GM12801 (cell line): ENCODE data around the gene PPP1CC.

Experiments
- TF ChIP-seq, protein P1 (sequence below): IDR thresholded peaks from one replicate; pipeline ENCODE4 v1.5.1; 2011; ENCODE audit warnings: control low read depth; ENCODE audit not compliant: insufficient read length; ENCODE audit errors: extremely low read depth

The PPP1CC gene

DNA sequence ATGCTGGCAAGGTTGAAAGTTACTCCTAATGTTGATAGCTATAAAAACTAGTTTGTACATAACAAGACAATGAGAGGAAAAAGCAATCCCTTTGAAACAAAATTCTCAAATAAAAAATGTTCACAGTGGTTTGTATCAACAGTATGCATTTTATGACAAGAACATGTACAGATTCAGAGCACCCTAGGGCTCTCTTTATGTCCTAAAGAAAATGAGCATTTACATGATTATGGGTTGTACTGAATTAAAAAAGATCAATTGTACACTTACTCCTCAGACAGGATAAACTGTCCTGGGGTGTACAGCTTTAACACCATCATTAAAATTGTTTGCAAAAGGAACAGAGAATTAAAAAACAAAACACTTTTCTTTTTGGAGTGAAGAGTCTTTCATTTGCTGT is 22.2 kb downstream of the PPP1CC start:
- TF ChIP-seq, protein P1, sequence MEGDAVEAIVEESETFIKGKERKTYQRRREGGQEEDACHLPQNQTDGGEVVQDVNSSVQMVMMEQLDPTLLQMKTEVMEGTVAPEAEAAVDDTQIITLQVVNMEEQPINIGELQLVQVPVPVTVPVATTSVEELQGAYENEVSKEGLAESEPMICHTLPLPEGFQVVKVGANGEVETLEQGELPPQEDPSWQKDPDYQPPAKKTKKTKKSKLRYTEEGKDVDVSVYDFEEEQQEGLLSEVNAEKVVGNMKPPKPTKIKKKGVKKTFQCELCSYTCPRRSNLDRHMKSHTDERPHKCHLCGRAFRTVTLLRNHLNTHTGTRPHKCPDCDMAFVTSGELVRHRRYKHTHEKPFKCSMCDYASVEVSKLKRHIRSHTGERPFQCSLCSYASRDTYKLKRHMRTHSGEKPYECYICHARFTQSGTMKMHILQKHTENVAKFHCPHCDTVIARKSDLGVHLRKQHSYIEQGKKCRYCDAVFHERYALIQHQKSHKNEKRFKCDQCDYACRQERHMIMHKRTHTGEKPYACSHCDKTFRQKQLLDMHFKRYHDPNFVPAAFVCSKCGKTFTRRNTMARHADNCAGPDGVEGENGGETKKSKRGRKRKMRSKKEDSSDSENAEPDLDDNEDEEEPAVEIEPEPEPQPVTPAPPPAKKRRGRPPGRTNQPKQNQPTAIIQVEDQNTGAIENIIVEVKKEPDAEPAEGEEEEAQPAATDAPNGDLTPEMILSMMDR = no peak

DNA sequence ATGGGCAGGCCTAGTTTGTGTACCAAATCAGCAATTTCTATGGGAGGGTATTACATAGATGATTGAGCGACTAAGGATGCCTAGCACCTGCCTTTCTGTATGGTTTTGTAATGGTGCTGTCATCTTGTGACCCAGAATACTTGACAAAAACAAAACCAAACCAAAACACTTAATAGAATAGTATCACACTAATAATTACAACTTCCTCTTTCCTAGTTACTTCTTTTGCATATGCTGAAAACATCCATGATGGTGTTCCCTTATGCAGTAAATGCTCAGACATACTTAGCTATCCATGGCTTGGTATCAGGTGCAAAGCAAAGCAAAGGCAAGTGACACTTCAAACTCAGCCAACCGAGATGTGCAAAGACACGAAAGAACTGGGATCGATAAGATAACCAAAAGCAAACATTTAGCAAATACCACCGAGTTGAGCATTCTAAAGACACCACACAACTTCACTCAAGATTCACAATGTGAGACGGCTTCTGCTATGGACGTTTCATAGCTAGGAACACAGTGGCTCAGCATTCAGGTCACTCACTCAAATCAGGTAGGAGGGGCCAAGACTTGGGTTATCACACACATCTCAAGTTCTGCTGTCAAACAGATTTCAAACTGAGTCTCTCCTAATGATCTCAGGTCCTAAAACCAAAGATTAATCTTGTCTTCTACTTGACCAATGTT is 24.3 kb downstream of the PPP1CC start:
- TF ChIP-seq, protein P1 = no peak

GRCh38 chr12:110717037-110717436 is 25.7 kb downstream of the PPP1CC start:
- TF ChIP-seq, protein P1 = no peak

DNA sequence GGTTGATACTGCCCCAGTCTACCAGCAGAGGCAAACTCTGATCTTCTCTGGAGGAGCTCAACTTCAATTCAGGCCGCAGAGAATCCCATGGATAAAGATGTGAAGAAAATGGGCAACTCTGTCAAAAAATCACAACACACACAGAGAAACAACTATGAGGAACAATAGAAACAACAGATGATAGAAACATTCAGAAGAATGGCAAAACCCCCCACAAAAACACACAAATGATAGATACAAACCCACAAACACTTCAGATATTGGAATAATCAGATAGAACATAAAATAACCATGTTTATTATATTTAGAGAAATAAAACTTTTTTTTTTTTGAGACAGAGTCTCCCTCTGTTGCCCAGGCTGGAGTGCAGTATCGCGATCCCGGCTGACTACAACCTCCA is 33.8 kb downstream of the PPP1CC start:
- TF ChIP-seq, protein P1 = no peak

GRCh38 chr12:110705309-110705708 is 37.4 kb downstream of the PPP1CC start:
- TF ChIP-seq, protein P1 = no peak

GRCh38 chr12:110704750-110705149 is 37.9 kb downstream of the PPP1CC start:
- TF ChIP-seq, protein P1 = no peak

DNA sequence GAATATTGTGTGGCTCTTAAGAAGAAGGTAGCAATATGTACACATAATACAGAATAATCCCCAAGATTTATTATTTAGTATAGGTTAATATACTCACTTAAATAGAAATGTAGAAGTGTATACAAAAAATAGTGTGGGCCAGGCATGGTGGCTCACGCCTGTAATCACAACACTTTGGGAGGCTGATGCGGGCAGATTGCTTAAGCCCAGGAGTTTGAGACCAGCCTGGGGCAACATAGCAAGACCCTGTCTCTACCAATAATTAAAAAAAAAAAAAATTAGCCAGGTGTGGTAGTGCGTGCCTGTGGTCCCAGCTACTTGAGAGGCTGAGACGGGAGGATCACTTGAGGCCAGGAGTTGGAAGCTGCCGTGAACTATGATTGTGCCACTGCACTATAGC is 38.5 kb downstream of the PPP1CC start:
- TF ChIP-seq, protein P1 = no peak
